GM10847 (cell line): Measurements from ENCODE around the gene PSKH1.

Experiments used
- POLR2A ChIP-seq: IDR thresholded peaks from 2 replicates; pipeline ENCODE4 v1.6.1; 2011; ENCODE audit not compliant: insufficient read length; ENCODE audit errors: extremely low read depth

The PSKH1 gene

GRCh38 chr16:67926181-67926750 is 33.2 kb downstream of the PSKH1 start:
- no peak for TF ChIP-seq POLR2A

- TF ChIP-seq POLR2A: no peak
These were observed 34.3 kb downstream of the PSKH1 start for GRCh38 chr16:67927131-67927941.

- no peak for TF ChIP-seq POLR2A
These were observed 35.1 kb downstream of the PSKH1 start for GRCh38 chr16:67928147-67928546.

GRCh38 chr16:67928561-67929364 is 35.7 kb downstream of the PSKH1 start:
- TF ChIP-seq POLR2A: no peak

GRCh38 chr16:67930191-67930590 is 37.1 kb downstream of the PSKH1 start:
- no peak for TF ChIP-seq POLR2A

- TF ChIP-seq POLR2A: no peak
These were observed 37.7 kb downstream of the PSKH1 start for GRCh38 chr16:67930678-67931211.

GRCh38 chr16:67931712-67932461 is 38.8 kb downstream of the PSKH1 start, which contains the start of gene CTRL:
Gene CTRL, minus strand, starts transcription at chr16:67931862. Its CDS starts 10 bp downstream, at chr16:67931852.
- TF ChIP-seq POLR2A: no peak

GRCh38 chr16:67932462-67932840 is 39.4 kb downstream of the PSKH1 start:
- no peak for TF ChIP-seq POLR2A

- TF ChIP-seq POLR2A: no peak
These were observed 40.8 kb downstream of the PSKH1 start for GRCh38 chr16:67933805-67934204.

GRCh38 chr16:67934306-67935100 is 41.4 kb downstream of the PSKH1 start:
- TF ChIP-seq POLR2A: no peak

- TF ChIP-seq POLR2A: no peak
These were observed 42.0 kb downstream of the PSKH1 start for GRCh38 chr16:67935101-67935401.

GRCh38 chr16:67935402-67936123 is 42.5 kb downstream of the PSKH1 start:
- peak; percentile 80 for TF ChIP-seq POLR2A

GRCh38 chr16:67936124-67936879 is 43.2 kb downstream of the PSKH1 start, which contains the start of gene PSMB10:
Gene PSMB10, minus strand, starts transcription at chr16:67936850. Its CDS starts 101 bp downstream, at chr16:67936749.
- peak; percentile 63 for TF ChIP-seq POLR2A
